HuH-7 (cell line): ENCODE results near the gene LRMDA.
"Not testable (repeated sequence)": the region's sequence is repeated elsewhere in the genome, so short reads cannot be mapped to it uniquely, and the experiment has no call there.

Experiments
- DNase-seq: peaks from one replicate; pipeline ENCODE4 v3.0.0; 2011; ENCODE audit warnings: low spot score

Gene LRMDA

DNA sequence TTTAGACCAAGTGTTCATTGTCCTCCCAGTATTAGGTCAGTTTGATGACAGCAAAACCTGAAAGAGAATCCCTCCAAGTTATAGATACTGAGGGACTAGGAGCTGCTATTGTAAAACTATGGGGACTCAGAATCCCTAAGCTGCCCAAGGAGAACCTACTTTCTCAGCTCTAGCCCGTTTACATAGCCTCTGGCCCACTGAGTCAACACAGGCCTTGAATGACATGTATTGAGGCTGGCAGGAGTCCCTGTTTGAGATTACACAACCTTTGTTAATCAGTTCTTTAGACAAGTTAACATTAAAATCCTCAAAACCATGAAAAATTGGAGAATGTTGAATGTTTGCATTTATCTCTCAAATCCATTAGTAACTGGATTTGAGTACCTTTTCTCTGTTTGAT is 1127.2 kb downstream of the LRMDA start:
- no peak for DNase-seq

DNA sequence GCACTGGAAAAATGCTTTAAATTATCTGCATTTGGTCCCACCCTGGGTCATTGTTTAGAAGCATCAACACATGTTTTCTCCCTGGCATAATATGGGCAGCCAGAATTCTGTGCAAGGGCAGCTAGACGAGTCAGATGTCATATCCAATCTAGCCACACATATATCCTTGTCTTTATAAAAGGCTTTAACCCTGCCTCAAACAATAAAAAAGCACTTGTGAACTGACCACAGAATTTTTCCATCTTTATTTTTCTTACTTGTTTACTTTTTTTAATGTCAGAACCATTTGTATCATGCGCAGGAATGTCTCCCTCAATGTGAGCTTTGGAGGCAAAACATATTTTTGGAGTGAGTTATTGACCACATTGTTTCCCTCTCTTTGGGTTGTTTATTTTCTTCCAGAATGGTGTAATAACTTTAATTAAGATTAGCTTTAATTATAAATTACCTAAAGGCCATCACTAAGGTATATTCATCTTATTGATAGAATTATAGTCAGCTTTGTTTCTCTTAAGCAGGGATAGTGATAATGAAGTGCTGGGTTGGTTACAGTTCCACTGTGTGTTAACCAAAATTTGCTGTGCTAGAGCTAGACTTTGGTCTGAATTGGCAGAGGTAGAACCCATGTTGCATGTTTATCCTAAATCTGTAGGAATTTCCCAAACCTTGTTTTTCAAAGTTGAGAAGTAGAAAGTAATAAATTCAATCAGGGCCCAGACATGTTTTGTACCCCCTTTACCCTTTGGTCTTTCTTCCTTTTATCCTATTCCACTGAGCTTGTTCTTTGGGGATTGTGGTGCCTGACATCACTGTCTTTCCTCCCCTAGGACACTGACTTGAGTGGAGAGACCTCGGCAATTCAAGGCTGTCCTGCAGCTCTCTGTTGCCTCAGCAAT is 1127.8 kb downstream of the LRMDA start:
- no peak for DNase-seq

DNA sequence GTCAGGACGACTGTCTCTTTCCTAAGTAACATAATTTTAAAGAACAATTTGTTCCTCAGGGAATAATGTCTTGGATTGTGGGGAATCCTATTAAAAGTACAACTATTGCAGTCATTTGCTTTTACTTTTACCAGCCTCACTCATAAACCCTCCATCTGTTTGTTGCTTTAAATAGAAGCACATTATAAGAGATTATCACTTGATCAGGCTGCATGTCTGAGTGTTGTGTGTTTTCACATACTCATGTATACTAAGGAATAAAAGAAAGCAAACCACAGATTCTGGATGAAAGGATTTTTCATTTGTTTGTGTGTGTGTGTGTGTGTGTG is 1128.4 kb downstream of the LRMDA start:
- DNase-seq: no peak

DNA sequence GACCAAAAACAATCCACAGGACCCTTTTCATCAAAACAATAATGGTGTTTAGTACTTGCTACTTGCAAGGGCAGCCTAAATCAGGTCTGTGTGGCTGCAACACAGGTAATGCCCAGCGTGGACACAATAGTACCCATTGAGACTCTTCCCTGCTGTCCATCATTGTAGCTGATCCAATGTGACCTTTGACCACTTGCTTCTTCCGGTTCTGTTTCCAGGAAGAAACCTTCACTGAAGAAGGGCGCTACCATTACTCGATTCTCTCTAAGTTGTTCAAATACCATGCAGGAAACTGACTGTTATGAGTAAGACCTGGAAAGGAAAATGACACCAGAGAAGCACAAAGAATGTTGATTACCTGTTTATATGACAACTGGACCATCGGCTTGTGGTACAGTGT is 1128.9 kb downstream of the LRMDA start:
- no peak for DNase-seq

DNA sequence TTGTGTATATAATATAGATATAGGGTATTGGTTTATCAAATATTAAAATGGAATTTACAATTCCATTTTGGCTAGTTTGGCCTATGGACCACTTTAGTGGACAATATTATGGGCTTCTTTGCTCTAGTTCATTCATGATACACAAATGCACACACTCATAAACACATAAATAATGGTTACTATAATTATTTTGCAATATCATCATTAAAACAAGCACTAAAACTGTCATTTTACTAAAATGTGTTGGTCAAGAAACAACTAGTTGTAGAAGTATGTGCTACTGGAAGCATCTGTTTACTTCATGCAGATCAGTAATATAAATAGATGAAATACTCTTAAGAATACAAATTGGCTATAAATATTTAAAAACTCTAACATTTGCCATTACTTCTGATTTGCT is 1131.9 kb downstream of the LRMDA start:
- no peak for DNase-seq

DNA sequence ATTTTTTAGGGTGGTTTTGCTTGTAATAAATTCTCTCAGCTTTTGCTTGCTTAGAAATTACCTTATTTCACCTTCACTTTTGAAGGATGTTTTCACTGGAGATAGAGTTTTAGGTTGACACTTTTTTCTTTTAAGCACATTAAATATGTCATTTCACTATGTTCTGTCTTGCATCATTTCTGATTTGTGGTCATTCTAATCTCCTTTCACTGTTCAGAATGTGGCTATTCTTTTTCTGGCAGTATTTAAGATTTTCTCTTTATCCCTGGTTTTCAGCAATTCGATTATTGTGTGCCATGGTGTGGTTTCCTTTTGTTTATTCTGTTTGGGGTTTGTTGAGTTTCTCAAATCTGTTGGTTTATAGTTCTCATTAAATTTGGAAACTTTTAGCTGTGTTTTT is 1140.6 kb downstream of the LRMDA start:
- DNase-seq: no peak

DNA sequence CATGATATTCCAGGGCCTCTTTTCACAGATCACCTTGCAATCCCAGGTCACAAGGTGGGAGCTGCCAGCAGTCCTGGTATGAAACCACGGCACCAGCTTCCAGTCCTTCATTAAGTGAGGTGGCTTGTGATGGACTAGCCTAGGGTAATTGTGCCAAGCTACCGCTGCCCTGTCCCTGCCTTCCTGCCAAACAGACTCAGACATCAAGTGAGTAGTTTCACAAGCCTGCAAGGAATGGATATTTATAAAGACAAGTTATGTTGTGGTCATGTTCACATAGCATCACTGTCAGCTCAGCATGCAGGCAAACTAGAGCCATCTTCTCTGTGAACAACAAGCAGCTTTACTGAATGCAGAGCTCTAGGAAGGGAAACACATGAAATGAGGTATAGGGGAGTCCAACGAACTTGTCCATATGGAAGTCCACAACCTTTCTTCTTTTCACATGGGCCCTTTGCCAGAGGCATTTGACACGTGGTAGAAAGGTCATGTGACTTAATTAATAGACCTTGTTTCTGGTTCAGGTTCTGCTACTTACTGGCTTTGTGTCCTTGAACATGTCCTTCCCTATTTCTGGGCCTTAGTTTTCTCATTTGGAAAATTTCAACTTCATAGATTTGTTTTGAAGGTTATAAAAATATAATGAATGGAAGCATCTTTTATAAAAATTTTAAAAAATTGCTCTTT is 1145.0 kb downstream of the LRMDA start:
- DNase-seq: no peak

DNA sequence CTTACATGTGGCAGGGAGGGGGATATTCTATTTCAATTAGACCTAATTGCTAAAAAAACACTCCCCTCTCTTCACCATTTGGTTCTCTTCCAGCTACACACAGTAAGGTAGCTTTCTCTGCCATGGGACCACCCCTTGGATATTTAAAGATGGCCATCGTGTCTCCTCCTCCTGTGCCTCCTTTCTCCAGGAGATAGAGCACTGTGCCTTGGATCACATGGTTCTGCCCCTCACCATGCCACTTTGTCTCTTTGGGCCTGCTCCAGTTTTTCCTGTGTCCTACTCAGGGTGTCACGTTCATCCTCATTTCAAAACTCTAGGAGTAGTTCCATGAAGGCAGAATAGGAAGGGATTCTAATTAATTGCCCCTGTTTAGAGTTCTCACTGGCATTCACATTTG is 1146.0 kb downstream of the LRMDA start:
- no peak for DNase-seq

DNA sequence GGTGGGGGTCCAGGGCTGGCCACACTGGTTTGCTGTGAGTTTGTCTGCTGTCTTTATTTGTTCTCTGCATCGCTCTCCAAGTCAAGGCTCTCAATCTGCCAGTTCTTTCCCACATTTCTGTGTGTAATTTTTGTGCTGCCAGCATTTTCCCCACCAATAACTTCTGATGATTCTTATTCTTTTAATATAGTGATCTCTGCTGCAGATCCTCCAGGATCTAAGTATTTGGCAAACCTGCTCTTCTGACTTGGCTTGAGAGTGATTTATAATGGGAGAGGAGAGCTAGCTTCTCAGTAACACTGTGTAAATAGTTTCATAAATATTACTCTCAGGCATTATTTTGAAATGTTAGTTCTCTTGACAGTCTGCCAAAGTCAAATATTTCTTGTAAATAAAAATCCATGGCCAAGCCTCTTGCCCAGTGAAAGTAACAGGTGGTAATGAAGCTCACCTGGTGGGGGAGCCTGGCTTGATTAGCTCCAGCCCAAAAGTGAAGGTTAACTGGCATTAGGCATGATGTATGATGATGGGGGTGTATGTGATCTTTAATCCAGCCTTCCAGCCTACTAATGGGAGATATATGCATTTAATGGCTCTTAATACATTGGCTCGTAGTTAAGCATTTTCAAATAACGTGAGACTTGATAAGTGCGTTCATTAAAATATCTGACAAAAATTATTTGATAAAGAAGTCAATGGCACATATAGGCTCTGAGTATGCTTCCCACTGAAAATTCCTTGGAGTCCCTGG is 1150.3 kb downstream of the LRMDA start:
- DNase-seq: no peak

DNA sequence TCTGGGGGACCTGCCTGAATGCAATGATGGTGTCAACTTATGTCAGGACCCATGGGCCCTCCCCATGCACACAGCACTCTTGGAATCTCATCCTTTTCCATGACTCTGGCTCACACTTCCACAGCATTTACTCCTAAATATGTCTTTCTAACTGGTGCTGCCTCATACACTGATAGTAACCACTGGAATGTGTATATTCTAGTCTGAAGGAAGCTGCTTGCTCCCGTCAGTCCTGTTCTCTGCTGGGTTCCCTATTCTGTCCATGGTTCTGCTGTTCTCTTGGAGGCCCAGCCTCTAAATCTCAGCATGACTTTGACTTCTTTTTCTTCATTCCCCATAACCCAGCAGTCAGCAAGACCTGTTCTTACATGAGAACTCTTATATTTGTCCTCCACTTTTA is 1151.1 kb downstream of the LRMDA start:
- no peak for DNase-seq

DNA sequence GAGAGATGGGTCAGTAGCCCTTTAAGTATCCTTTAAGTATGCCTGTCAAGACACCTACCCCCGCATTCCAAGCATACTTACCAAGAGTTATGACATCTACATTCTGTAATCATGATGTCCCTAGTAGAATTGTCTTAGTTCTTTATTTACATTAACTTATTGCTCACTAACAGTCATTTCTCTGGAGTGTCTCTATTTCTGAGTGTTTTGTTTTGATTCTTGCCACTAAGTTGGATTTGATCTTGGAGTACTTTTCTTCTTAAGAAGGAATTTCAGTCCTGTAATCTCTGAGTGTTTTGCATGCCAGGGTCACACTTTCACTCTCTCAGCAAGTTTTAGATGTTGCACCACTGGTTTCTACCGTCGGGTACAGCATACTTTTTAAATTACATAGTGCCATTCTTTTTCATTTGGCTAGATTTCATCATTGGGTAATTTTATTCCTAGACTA is 1152.3 kb downstream of the LRMDA start:
- DNase-seq: no peak

DNA sequence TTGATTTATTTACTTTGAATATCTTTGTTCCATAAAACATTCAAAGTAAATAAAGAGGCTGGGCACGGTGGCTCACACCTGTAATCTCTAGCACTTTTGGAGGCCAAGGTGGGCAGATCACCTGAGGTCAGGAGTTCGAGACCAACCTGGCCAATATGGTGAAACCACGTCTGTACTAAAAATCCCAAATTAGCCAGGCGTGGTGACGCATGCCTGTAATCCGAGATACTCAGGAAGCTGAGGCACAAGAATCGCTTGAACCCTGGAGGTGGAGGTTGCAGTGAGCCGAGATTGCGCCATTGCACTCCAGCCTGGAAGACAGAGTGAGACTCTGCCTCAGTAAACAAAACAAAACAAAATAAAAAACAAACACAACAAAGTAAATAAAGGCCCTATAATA is 1153.0 kb downstream of the LRMDA start:
- DNase-seq: not testable (repeated sequence)
